ENCODE data around the gene EPB41L4A.

Gene EPB41L4A

DNA sequence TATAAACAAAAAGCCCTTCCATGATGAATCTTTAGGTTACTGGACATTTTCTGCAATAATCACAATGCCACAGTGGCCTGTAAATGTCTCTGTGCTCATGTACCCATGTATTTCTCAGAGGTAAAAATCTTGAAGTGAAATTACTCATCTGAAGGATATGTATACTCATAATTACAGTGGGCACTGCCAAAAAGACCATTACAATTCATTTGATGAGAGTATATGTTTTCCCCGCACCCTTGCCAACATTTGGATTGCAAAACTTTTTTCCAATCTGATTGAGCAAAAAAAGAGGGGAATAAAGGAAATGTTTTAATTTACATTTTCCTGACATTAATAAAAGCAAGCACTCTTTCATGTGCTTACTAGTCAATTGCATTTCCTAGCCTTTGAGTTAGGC lies 110.5 kb downstream of the EPB41L4A start:
- Histone ChIP-seq H2AFZ (ENCODE audit: low read depth, low read length) (no peak overlapping the region), H3K4me3 (ENCODE audit: low read length) (no peak overlapping the region), H3K4me1 (ENCODE audit: insufficient read depth, low read length) (peaks cover 11% of the 10 kb centered on the region), H3K27me3 (ENCODE audit: insufficient read depth, low read length) (no peaks in the 10 kb centered on the region), H3K9me3 (ENCODE audit: low read length) (no peaks in the 10 kb centered on the region), H3K36me3 (ENCODE audit: insufficient read depth, low read length) (no peaks in the 10 kb centered on the region)

DNA sequence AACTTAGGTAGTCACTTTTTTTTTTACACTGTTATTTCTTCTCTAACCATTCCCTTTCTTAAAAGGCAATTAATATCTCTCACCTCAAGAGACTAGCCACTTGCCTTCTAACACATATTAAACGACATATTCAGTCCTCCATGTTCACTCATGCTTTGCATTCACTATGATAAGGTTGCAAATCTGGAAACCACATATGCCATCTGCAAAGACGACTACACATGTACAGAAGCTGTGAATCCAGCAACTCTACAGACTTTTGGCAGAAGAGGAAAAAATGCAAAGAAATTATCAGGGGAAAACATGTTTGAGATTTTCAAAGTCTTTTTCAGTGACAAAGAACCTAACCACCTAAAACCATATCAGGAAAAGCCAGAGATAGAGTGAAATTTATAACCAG lies 112.1 kb downstream of the EPB41L4A start:
- Histone ChIP-seq H3K4me1 (ENCODE audit: insufficient read depth, low read length) (peaks cover 11% of the 10 kb centered on the region), H3K4me3 (ENCODE audit: low read length) (no peak overlapping the region), H3K27me3 (ENCODE audit: insufficient read depth, low read length) (no peaks in the 10 kb centered on the region), H2AFZ (ENCODE audit: low read depth, low read length) (no peak overlapping the region), H3K36me3 (ENCODE audit: insufficient read depth, low read length) (no peaks in the 10 kb centered on the region), H3K9me3 (ENCODE audit: low read length) (no peaks in the 10 kb centered on the region)

DNA sequence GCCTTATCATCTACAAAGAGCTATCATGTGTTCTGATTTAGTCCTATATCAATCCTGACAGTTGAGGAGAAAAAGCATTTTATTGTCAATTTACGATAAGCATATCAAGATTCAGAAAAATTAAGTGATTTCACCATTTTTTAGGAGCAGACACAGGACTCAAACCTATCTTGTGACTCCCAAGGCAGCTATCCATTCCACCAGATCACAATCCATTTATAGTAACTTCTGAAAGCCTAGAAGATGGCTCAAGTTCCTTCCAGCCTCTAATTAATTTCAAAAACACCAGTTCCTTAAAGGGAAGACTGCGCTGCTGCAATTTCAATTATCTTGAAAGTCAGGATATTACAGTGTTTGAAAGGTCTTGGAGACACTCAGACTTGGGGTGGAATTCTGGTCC lies 114.3 kb downstream of the EPB41L4A start:
- no peak overlapping the region for H3K4me3 ChIP-seq (ENCODE audit: low read length)
- H3K36me3 ChIP-seq (ENCODE audit: insufficient read depth, low read length), result peaks cover 5% of the 10 kb centered on the region
- H3K27me3 ChIP-seq (ENCODE audit: insufficient read depth, low read length), result no peaks in the 10 kb centered on the region

GRCh38 chr5:112303685-112304084 lies 115.4 kb downstream of the EPB41L4A start:
- H3K9me3 ChIP-seq (ENCODE audit: low read length), result peaks cover 4% of the 10 kb centered on the region
- no peak overlapping the region for H2AFZ ChIP-seq (ENCODE audit: low read depth, low read length)
- no peak overlapping the region for H3K4me3 ChIP-seq (ENCODE audit: low read length)
- peaks cover 5% of the 10 kb centered on the region for H3K36me3 ChIP-seq (ENCODE audit: insufficient read depth, low read length)
- H3K27me3 ChIP-seq (ENCODE audit: insufficient read depth, low read length), result no peaks in the 10 kb centered on the region
- peaks cover 11% of the 10 kb centered on the region for H3K4me1 ChIP-seq (ENCODE audit: insufficient read depth, low read length)

More for the DNA sequence above, 114.3 kb downstream of the EPB41L4A start:
- peaks cover 11% of the 10 kb centered on the region for H3K4me1 ChIP-seq (ENCODE audit: insufficient read depth, low read length)
- no peak overlapping the region for H2AFZ ChIP-seq (ENCODE audit: low read depth, low read length)
- peaks cover 4% of the 10 kb centered on the region for H3K9me3 ChIP-seq (ENCODE audit: low read length)

- no peaks in the 10 kb centered on the region for H3K36me3 ChIP-seq (ENCODE audit: insufficient read depth, low read length)
- H3K27me3 ChIP-seq (ENCODE audit: insufficient read depth, low read length), result no peaks in the 10 kb centered on the region
- H3K4me3 ChIP-seq (ENCODE audit: low read length), result no peak overlapping the region
- H3K9me3 ChIP-seq (ENCODE audit: low read length), result peaks cover 2% of the 10 kb centered on the region
- no peak overlapping the region for H2AFZ ChIP-seq (ENCODE audit: low read depth, low read length)
- peaks cover 5% of the 10 kb centered on the region for H3K4me1 ChIP-seq (ENCODE audit: insufficient read depth, low read length)
These were observed 125.0 kb downstream of the EPB41L4A start for GRCh38 chr5:112294126-112294525.

GRCh38 chr5:112293587-112293986 lies 125.5 kb downstream of the EPB41L4A start:
- Histone ChIP-seq H3K4me3 (ENCODE audit: low read length) (no peak overlapping the region), H3K36me3 (ENCODE audit: insufficient read depth, low read length) (no peaks in the 10 kb centered on the region), H2AFZ (ENCODE audit: low read depth, low read length) (no peak overlapping the region), H3K9me3 (ENCODE audit: low read length) (peaks cover 2% of the 10 kb centered on the region), H3K4me1 (ENCODE audit: insufficient read depth, low read length) (peaks cover 5% of the 10 kb centered on the region), H3K27me3 (ENCODE audit: insufficient read depth, low read length) (no peaks in the 10 kb centered on the region)

GRCh38 chr5:112290691-112291090 lies 128.4 kb downstream of the EPB41L4A start:
- H3K9me3 ChIP-seq (ENCODE audit: low read length), result peaks cover 2% of the 10 kb centered on the region
- no peaks in the 10 kb centered on the region for H3K36me3 ChIP-seq (ENCODE audit: insufficient read depth, low read length)
- H2AFZ ChIP-seq (ENCODE audit: low read depth, low read length), result no peak overlapping the region
- H3K4me3 ChIP-seq (ENCODE audit: low read length), result no peak overlapping the region
- H3K27me3 ChIP-seq (ENCODE audit: insufficient read depth, low read length), result no peaks in the 10 kb centered on the region
- peaks cover 5% of the 10 kb centered on the region for H3K4me1 ChIP-seq (ENCODE audit: insufficient read depth, low read length)

- H3K9me3 ChIP-seq (ENCODE audit: low read length), result peaks cover 2% of the 10 kb centered on the region
- H3K27me3 ChIP-seq (ENCODE audit: insufficient read depth, low read length), result no peaks in the 10 kb centered on the region
- H3K4me3 ChIP-seq (ENCODE audit: low read length), result no peak overlapping the region
- H3K4me1 ChIP-seq (ENCODE audit: insufficient read depth, low read length), result peaks cover 4% of the 10 kb centered on the region
- no peak overlapping the region for H2AFZ ChIP-seq (ENCODE audit: low read depth, low read length)
- no peaks in the 10 kb centered on the region for H3K36me3 ChIP-seq (ENCODE audit: insufficient read depth, low read length)
These were observed 129.6 kb downstream of the EPB41L4A start for GRCh38 chr5:112289465-112289864.

GRCh38 chr5:112283943-112284929 lies 134.8 kb downstream of the EPB41L4A start:
- Histone ChIP-seq H3K9me3 (ENCODE audit: low read length) (peaks cover 2% of the 10 kb centered on the region), H3K4me1 (ENCODE audit: insufficient read depth, low read length) (peaks cover 22% of the 10 kb centered on the region), H3K4me3 (ENCODE audit: low read length) (no peak overlapping the region), H2AFZ (ENCODE audit: low read depth, low read length) (no peak overlapping the region), H3K27me3 (ENCODE audit: insufficient read depth, low read length) (no peaks in the 10 kb centered on the region), H3K36me3 (ENCODE audit: insufficient read depth, low read length) (no peaks in the 10 kb centered on the region)

DNA sequence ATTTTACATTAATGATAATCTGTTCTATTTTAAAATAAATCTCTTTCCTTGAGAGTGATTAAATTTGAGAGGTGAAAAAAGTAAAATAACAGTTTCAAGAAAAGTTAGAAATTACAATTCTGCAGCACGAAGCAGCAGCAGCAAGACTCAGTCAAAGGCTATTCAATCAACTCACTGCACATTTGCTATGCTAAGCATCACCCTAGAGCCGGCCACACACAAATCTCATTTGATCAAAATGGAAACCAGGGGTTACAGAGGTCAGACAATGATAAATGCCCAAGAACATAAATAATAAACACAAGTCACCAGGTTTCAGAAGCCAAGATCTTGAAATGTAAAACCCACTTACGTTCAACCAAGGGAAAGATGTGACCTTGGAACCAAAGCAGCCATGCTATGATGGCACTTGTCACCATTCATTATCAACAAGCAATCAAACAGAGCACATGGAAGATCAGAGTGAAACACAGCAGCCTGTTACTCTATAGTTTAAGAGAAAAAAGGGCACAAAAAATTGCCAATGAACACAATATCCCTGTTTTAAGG lies 136.0 kb downstream of the EPB41L4A start:
- peaks cover 22% of the 10 kb centered on the region for H3K4me1 ChIP-seq (ENCODE audit: insufficient read depth, low read length)
- H3K9me3 ChIP-seq (ENCODE audit: low read length), result peaks cover 2% of the 10 kb centered on the region
- no peaks in the 10 kb centered on the region for H3K36me3 ChIP-seq (ENCODE audit: insufficient read depth, low read length)
- no peaks in the 10 kb centered on the region for H3K27me3 ChIP-seq (ENCODE audit: insufficient read depth, low read length)
- no peak overlapping the region for H2AFZ ChIP-seq (ENCODE audit: low read depth, low read length)
- H3K4me3 ChIP-seq (ENCODE audit: low read length), result no peak overlapping the region

- Histone ChIP-seq H3K36me3 (ENCODE audit: insufficient read depth, low read length) (no peaks in the 10 kb centered on the region), H2AFZ (ENCODE audit: low read depth, low read length) (no peak overlapping the region), H3K4me3 (ENCODE audit: low read length) (no peak overlapping the region), H3K4me1 (ENCODE audit: insufficient read depth, low read length) (peaks cover 25% of the 10 kb centered on the region), H3K9me3 (ENCODE audit: low read length) (no peaks in the 10 kb centered on the region), H3K27me3 (ENCODE audit: insufficient read depth, low read length) (no peaks in the 10 kb centered on the region)
These were observed 140.0 kb downstream of the EPB41L4A start for GRCh38 chr5:112279082-112279481.

DNA sequence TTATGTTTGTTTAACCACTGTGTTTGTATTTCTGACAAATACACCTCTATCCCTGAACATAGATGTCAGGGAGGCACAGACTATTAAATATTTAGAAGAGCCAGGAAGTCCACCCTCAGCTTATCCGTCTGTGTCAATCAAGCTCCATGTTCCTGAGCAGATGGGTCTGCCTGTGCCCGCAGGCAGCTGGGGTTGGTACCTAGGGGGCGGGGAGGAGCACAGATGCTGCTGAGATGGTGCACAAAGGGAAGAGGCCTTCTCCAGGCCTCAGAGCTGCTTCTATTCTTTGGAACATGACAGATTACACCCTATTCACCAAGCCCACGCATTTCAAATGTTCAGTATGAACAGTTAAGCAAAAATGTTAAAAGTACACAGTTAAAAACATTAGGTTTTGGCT lies 142.1 kb downstream of the EPB41L4A start:
- Histone ChIP-seq H3K9me3 (ENCODE audit: low read length) (no peaks in the 10 kb centered on the region), H3K4me3 (ENCODE audit: low read length) (no peak overlapping the region), H3K4me1 (ENCODE audit: insufficient read depth, low read length) (peaks cover 6% of the 10 kb centered on the region), H2AFZ (ENCODE audit: low read depth, low read length) (no peak overlapping the region), H3K27me3 (ENCODE audit: insufficient read depth, low read length) (no peaks in the 10 kb centered on the region), H3K36me3 (ENCODE audit: insufficient read depth, low read length) (no peaks in the 10 kb centered on the region)

- no peak overlapping the region for H3K4me3 ChIP-seq (ENCODE audit: low read length)
- H3K4me1 ChIP-seq (ENCODE audit: insufficient read depth, low read length), result peaks cover 4% of the 10 kb centered on the region
- H3K27me3 ChIP-seq (ENCODE audit: insufficient read depth, low read length), result no peaks in the 10 kb centered on the region
These were observed 143.4 kb downstream of the EPB41L4A start for GRCh38 chr5:112275671-112276070.

More at GRCh38 chr5:112275671-112276070, 143.4 kb downstream of the EPB41L4A start:
- H3K36me3 ChIP-seq (ENCODE audit: insufficient read depth, low read length), result no peaks in the 10 kb centered on the region
- H3K9me3 ChIP-seq (ENCODE audit: low read length), result no peaks in the 10 kb centered on the region
- no peak overlapping the region for H2AFZ ChIP-seq (ENCODE audit: low read depth, low read length)
